Stimulated activated CD8-positive, alpha-beta memory T cell treated with anti-CD3 and anti-CD28 coated beads, Interleukin-12 subunit alpha, Interleukin-12 subunit beta, amount 100 ng/mL, for 24 hours (primary cell): ENCODE results near the gene LZTFL1.
"Not testable (repeated sequence)": the region's sequence is repeated elsewhere in the genome, so short reads cannot be mapped to it uniquely, and the experiment has no call there.

Source experiments
- DNase-seq: peaks from one replicate; pipeline ENCODE4 v3.0.0-alpha.2; 2020; ENCODE audit errors: extremely low read depth

Gene LZTFL1

DNA sequence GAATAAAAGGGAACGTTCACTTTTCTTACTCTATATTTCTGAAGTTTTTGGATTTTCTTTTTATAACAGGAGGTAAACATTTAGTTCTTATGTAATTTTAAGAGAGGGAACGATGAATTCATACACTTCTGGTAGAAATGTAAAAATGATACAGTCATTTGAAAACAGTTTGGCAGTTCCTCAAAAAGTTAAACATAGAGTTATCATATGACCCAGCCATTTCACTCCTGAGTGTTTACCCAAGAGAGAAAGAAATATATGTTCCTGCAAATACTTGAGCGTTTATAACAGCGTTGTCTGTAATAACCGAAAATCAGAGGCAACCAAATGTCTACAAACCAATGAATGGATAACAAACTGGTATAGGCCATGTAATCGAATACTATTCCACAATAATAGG, 23.6 kb upstream of the LZTFL1 start:
- DNase-seq: no peak

DNA sequence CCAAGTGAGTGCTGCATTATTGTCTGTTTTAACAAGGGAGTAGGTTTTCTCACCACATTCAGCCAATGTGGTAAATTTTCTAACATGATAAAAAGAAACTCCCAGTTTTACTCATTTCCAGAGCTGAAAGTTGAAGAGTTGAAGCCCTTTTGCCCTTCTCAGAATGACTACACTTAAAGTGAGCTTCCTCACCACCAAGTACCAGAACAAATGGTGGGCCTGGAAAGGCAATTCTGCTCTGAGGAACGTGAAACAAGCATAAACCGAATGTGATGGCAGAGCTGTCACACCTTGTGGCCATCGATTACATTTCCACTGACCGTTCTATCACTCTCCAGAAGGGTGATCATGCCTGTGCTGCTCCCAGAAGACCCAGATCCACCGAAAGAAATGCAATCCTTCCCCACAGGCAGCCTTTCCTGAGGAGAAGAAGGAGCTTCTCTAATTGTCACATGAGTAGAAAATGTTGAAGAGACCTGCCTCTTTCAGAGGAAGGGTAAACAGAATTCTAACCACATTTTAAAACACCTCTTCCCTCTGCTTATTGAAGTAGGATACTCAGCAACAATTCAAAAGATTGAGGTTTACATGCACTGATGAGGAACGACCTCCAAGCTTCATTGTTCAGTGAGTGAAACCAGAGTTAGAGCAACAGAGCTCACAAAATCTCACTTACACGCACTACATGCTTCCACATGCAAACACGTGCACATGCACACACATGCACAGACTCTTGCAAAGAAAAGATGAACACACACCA, 23.0 kb upstream of the LZTFL1 start:
- no peak for DNase-seq

- no peak for DNase-seq
These were observed 19.3 kb upstream of the LZTFL1 start for GRCh38 chr3:45861043-45861719.

GRCh38 chr3:45860481-45860880, 18.6 kb upstream of the LZTFL1 start:
- DNase-seq: no peak

DNA sequence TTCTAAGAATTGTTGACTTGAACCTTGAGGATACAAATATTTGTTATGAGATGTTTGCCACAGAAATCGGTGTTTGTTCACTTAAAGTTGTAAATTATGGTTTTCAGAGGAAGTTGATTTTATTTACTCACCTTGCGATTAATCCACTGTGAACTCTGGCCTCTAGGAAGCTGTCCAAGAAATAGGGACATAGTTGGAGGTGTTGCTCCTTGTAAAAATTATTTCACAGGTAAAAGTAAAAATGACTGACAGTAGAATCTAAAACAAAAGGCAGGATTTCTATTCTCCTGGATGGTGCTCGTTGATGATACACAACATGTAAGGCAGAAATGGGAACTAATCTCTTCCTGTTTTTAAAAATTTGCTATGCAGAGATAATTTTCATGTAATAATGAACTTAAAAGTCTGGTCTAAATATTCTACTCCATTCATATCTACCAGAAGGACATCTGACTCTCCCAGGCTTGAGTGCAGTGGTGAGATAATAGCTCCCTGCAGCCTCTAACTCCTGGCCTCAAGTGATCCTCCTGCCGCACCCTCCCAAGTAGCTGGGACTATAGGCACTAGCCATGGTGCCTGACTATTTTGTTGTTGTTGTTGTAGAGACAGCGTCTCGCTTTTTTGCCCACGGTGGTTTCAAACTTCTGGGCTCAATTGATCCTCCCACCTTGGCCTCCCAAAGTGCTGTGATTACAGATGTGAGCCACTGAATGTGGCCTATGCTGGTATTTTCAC, 17.1 kb upstream of the LZTFL1 start:
- DNase-seq: no peak

GRCh38 chr3:45857024-45857423, 15.1 kb upstream of the LZTFL1 start:
- DNase-seq: not testable (repeated sequence)

DNA sequence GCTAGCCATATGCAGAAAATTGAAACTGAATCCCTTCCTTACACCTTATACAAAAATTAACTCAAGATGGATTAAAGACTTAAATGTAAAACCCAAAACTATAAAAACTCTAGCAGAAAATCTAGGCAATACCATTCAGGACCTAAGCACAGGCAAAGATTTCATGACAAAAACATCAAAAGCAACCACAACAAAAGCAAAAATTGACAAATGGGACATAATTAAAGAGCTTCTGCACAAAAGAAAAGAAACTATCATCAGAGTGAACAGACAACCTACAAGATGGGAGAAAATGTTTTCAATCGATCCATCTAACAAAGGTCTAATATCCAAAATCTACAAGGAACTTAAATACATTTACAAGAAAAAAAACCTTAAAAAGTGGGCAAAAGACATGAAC, 14.4 kb upstream of the LZTFL1 start:
- DNase-seq: not testable (repeated sequence)

GRCh38 chr3:45852828-45853227, 10.9 kb upstream of the LZTFL1 start:
- DNase-seq: no peak

DNA sequence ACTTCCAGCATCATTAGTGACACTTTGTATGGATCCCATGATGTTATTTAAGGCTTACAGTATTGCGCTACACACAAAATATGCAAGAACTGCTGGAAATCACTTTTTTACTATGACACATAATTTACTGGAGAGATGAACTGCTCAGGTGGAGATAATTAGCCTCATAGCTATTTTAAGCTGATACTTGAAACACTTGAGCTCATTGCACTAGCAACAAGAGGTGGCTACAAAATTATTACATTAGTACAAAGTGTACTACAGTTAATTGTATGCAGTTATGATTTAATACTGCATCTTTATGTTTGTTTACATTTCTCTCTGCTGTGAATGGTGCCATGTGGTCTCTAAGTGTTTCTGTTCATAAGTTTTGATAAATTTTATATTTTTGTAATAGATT, 6.5 kb upstream of the LZTFL1 start:
- no peak for DNase-seq

- DNase-seq: no peak
These were observed 2.7 kb upstream of the LZTFL1 start for GRCh38 chr3:45844616-45845015.

- DNase-seq: no peak
These were observed 1.1 kb upstream of the LZTFL1 start for GRCh38 chr3:45842851-45843625.

- DNase-seq: no peak
These were observed 531 bp downstream of the LZTFL1 start for GRCh38 chr3:45841420-45841756.

DNA sequence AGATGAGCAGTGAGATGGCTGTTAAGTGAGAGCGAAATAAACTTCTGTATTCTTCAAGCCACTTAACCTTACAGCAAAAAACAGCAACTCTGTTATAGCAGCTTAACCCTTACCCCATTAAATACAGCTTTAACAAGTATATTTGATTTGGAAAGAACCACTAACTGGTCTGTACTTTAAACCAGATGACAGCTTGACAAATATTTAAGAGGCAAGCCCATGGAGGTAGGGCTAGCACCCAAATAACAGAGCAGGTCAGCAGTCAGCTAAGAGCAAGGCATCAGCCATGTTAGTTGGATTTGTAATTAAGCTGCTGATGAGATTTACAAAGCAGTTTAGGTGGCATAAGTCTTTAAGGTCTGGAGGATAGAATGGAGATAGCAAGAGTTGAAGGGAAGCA, 3.5 kb downstream of the LZTFL1 start:
- no peak for DNase-seq

GRCh38 chr3:45832699-45833098, 9.2 kb downstream of the LZTFL1 start:
- DNase-seq: no peak

GRCh38 chr3:45830121-45830520, 11.8 kb downstream of the LZTFL1 start:
- no peak for DNase-seq

- no peak for DNase-seq
These were observed 15.0 kb downstream of the LZTFL1 start for GRCh38 chr3:45826908-45827307.

DNA sequence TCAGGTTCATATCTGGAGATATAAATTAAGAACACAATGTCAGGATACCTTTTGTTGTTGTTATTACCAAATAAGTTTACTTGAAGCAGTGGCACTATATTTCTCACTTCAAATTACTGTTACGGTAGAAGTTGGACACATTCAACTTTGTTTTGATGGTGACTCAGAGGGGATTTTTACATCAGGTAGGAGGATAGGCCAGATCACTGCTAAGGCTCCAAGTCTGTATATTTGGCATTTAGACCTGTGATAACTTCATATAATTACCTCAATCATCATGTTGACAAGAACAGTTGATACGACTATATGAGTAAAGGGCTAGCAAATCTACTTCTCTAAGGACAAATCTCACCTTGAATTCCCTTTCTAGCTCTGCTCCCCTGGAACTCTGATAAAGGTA, 15.6 kb downstream of the LZTFL1 start:
- no peak for DNase-seq

DNA sequence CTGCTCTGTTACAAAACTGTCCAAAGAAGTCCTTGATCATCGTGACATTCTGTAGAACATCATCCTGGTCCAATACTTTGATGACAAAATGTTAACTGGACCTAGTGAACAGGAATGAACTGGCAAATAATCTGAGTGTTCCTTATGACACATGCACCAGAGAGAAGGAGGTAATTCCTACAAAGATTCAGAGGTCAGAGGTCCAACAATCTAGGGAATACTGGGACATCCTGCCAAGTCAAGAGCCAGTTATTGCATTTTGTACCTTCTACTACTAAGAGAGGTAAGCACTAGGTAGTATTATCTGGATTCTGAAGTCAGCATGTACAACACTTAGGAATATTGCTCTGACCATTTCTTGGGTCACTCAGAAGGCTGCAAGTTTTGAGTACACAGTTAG, 20.8 kb downstream of the LZTFL1 start:
- DNase-seq: no peak

DNA sequence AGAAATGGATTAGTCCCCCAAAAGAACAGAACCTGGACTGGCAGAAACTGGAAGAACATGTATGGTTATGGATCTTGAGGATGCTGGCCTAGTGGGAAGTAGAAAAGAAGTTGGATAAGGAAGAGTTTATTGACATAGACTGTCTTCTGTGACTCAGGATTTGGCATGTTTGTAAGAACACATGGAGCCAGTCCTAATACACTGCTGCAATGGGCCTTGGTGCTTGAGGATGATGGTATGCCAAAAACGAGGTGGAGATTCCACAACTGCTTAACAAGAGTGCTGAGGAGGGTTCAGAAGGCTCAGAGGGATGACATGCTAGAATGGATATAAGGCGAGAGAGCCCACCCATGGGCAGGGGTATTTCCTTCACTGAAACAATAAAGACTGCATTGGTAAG, 22.4 kb downstream of the LZTFL1 start:
- DNase-seq: no peak

GRCh38 chr3:45817831-45818522, 23.9 kb downstream of the LZTFL1 start:
- no peak for DNase-seq

- no peak for DNase-seq
These were observed 25.4 kb downstream of the LZTFL1 start for GRCh38 chr3:45816544-45816943.

GRCh38 chr3:45814322-45814721, 27.6 kb downstream of the LZTFL1 start:
- DNase-seq: no peak
